ENCODE measurements around the gene TPSAB1.
"Not testable (repeated sequence)": the region's sequence is repeated elsewhere in the genome, so short reads cannot be mapped to it uniquely, and the experiment has no call there.

Gene TPSAB1

DNA sequence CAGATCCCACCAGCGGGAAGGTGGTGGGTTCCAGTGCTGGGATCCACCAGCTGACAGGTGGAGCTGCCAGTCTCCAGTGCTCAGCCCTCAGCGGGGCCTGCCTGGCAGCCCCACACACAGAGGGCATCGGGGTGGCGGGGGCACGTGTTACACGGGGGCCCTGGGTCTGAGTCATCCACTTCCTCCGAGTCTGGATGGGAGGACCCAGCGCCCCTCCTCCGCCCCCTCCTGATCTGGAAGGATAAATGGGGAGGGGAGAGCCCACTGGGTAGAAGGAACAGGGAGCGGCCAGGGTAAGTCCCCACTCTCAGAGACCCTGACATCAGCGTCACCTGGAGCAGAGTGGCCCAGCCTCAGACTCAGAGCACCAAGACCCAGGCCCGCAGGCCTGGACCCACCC lies at the start of gene TPSAB1:
TPSAB1 (plus strand) TSS at position 270 of the 400 bp plus-strand sequence. CDS start 234 bp downstream, outside the sequence.
- not testable (repeated sequence) for DNase-seq (ENCODE audit: low spot score)

DNA sequence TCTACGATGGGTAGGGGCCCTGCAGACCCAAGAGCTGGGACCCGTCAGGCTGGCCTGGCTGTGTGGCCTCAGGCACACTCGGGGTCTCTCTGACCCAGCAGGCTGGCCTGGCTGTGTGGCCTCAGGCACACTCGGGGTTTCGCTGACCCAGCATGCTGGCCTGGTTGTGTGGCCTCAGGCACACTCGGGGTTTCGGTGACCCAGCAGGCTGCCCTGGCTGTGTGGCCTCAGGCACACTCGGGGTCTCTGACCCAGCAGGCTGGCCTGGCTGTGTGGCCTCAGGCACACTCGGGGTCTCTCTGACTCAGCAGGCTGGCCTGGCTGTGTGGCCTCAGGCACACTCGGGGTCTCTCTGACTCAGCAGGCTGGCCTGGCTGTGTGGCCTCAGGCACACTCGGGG lies 49.7 kb upstream of the TPSAB1 start:
- not testable (repeated sequence) for DNase-seq (ENCODE audit: low spot score)

DNA sequence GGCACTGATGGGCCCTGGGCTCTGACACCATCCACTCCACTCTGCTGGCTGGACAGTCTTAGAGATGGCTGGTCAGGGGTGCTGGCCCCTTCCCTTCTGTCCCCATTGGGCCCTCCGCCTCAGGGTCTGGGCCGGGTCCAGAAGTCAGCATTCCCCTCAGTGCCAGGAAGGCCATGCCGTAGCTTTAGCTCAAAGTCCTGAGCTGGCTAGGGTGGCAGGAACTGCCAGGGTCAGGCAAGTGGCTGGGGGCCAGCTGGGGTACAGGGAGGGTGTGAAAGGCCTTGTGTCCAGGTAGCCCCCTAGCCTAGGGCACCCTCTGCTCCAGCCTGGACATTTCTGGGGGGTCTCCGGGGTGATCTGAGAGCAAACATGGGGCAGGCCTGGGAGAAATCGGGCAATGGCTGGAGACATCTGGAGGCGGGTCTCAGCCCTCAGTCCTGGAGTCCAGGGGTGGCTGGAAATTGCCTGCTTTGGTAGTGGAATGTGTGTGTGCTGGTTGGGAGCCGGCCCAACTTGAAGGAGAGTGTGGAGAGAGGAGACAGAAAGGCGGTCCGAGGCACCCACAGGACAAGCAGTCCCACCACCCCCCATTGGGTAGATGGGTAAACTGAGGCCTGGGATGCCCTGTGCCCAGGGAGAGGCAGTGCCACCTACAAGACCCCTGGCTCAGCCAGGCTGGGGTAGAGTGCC lies 48.0 kb upstream of the TPSAB1 start:
- no peak for DNase-seq (ENCODE audit: low spot score)

DNA sequence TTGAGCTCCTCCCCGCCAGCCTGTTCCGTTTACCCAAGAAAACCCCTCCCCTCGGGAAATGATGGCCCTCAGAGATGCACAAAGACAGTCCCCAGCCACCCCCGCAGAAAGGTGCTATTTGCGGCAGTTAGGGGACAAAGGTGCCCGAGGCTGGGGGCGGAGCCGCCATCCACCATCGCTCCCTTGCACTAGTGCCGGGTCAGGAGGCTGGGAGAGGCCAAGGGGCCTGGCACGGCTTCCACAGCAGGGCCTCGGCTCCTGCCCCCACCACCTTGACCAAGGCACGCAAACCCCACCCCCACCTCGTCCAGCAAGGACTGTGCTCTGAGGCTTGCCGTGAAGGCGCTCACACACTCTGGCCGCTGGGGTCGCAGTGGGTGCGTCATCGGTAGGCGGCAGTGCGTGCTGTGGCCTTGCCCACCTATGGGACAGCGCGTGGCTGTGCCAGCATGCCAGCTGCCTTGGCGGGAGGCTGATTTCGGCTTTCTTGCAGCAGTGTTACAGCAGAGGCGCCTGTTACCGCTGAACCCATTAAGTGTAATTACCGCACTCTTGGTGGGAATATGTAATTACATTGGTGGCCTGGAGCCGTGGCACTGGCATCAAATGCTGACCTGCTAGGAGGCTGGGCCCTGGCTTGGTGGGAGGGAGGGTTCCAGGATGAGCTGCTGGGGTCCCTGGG lies 47.2 kb upstream of the TPSAB1 start:
- no peak for DNase-seq (ENCODE audit: low spot score)

DNA sequence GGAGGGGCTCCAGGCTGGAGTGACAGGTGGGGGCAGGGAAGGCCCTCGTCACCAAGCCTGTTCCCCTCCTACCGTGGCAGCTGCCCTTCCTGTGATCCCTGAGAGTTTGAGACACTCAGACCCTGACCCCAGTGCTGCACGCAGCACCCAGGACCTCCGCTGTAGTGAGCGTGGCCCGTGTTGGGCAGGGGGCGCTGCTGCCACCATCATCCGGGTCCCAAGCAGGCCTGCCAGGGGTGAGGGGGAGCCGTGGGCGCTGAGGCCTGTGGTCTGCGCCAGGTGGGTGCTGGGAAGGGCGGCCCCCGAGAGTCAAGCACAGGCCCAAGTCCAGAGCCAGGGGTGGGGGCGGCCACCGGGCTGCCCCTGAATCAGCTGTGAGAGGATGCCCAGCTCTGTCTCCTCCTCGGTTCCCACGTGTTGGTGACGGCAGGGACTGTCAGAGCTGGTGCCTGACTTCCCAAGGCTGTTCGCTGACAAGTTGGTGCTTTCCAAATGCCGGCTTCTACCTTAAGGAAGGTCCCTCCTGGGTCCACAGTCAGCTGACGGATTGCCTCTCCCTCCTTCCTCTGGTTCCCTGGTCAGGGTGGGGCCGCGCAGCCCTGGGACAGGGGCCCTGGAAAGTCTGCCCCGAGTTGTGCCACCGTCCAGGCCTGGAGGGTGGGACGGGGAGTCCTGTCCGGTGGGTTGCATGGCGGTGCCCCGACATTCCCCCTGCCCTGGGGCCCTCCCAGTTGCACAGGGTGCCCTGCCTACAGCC lies 46.5 kb upstream of the TPSAB1 start:
- no peak for DNase-seq (ENCODE audit: low spot score)

DNA sequence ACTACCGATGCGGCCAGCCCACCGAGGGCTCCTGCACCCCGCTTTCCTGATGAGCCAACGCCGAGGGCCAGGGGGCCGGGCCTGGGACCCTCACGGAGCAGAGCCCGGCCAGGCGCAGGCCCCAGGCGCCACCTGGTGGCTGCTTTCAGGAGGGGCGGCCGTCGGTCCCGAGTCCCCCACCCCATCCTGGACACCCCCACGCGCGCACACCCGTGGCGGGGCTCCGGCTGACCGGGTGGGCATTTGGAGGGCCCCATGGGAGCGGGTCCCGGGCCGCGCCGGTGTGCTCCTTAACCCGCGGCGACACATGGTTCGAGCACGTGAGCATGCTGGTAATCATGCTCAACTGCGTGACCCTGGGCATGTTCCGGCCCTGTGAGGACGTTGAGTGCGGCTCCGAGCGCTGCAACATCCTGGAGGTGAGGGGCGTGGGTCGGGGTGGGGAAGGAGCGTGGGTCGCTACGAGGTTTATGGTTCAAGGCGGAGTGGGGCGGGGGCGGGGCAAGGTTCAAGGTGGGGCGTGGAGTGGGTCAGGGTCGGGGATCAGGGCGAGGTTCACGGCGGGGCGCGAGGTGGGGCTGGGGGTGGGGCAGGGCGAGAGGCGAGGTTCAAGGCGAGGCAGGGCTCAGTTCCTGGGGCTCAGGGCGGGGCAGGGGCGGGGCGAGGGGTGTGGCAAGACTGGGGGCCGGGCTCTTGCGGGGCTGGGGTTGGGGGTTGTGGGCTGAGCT lies 45.7 kb upstream of the TPSAB1 start:
- no peak for DNase-seq (ENCODE audit: low spot score)

DNA sequence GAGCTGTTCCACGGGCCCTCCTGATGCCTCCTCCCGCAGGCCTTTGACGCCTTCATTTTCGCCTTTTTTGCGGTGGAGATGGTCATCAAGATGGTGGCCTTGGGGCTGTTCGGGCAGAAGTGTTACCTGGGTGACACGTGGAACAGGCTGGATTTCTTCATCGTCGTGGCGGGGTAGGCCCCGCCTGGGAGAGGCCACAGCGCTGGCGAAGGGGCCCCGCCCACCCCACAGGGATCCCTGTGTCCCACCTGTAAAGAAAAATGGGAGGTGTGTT lies 45.2 kb upstream of the TPSAB1 start:
- DNase-seq (ENCODE audit: low spot score) = no peak

DNA sequence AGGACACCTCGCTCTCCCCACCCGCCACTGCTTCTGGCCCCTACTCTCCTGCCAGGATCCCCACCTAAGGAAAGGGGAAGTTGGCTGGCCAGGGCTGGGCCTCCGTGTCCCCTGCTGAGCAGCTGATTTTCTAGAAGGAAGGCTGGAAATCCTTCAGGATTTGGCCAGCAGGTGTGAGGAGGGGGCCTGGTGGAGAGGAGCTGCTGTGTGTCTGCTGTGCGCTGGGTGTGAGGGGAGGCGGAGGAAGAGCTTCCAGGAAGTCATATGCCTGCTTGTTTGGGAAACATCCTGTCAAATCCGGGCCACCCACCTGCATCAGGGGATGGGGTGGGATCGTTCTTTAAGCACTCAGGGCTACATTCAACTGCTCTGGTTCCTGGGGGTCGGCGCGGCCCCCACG lies 44.0 kb upstream of the TPSAB1 start:
- DNase-seq (ENCODE audit: low spot score) = no peak

DNA sequence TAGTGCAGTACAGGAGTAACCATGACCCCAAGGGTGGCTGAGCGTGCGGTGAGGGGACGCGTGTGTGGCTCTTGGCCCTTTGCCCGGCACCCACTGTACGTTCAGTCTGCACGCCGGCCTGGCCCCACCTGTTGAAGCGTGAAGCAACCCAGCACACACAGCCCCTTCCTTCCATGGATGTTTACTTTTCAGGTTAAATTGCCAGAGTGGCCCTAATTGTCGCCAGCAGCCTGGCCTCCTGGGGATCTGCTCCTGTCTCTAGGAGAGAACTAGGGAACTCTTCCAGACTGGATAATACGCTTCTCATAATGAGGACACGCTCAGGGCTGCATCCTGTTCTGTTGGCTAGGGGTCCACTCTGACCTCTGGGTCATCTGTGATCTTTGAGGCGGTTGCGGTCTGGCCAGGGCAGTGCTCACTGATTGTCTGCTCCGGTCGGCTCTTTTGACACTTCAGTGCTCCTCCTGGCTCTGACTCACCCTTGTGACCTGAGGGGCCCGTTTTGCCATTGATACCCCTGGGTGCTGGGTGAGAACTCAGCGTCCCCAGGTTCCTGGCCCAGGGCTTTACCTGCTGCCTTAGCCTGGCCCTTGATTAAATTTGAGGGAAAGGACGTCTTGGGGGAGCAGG lies 43.2 kb upstream of the TPSAB1 start:
- no peak for DNase-seq (ENCODE audit: low spot score)

DNA sequence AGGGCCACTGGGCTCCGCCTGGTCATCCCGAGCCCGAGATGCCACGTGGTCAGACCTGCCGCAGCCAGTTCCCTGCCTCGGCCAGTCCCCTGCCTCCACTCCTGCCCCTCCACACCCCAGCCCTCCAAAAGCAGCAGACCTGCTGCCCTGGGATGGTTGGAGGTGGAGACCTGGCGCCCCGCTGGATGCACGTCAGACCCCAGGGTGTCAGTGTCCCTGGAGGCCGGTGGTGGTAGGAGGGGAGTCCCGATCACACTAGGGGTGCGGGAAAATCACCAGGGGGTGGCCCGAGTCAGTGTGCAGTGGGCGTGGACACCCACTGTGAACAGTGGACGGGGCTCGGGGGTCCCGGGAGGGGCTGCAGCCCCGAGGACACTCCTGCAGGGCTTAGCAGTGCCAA lies 42.3 kb upstream of the TPSAB1 start:
- DNase-seq (ENCODE audit: low spot score) = no peak

DNA sequence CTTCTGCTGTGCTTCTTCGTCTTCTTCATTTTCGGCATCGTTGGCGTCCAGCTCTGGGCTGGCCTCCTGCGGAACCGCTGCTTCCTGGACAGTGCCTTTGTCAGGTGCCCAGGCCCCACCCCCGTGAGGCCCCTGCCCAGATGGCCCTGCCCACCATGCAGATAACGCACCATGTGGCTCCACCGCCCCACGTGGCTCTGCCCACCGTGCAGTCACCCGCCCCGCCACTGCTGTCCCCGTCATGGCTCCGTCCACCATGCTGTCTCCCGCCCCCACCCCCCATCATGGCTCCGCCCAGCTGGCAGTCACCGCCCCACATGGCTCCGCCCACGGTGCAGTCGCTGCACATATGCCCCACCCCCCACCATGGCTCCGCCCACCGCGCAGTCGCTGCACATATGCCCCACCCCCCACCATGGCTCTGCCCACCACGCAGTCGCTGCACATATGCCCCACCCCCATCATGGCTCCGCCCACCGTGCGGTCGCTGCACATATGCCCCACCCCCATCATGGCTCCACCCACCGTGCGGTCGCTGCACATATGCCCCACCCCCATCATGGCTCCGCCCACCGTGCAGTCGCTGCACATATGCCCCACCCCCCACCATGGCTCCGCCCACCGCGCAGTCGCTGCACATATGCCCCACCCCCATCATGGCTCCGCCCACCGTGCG lies 41.7 kb upstream of the TPSAB1 start:
- not testable (repeated sequence) for DNase-seq (ENCODE audit: low spot score)

DNA sequence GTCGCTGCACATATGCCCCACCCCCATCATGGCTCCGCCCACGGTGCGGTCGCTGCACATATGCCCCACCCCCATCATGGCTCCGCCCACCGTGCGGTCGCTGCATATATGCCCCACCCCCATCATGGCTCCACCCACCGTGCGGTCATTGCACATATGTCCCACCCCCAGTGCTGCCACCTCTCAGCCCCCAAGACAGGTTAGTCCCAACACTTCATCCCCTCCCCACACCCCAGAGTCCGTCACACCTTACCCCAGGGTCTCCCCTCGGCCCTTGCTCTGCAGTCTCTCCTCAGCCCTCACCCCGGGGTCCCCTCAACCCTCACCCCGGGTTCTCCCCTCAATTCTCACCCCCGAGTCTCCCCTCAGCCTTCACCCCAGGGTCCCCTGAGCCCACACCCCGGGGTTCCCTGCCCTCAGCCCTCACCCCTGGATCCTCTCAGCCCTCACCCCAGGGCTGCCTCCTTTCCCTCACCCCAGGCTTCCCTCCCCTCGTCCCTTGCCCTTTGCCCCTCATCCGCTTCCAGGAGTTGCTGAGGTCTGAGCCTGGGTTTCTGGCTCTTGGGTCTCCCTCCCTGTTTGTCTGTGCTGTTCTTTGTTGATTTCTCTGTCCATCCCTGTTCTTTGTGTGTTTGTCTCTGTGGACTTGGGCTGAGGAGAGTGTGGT lies 41.0 kb upstream of the TPSAB1 start:
- DNase-seq (ENCODE audit: low spot score) = no peak

DNA sequence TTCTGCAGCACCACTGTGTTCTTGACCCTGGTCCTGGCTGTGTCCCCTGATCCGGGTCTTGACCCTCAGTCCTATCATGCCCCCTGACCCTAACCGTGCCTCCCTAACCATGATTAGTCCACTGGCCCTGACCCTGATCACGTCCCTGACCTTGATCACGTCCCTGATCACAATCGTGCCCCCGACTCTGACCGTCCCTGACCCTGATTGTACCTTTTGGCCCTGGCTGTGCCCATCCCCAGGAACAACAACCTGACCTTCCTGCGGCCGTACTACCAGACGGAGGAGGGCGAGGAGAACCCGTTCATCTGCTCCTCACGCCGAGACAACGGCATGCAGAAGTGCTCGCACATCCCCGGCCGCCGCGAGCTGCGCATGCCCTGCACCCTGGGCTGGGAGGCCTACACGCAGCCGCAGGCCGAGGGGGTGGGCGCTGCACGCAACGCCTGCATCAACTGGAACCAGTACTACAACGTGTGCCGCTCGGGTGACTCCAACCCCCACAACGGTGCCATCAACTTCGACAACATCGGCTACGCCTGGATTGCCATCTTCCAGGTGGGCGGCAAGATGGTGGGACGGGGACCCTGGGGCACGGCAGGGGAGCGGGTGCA lies 40.4 kb upstream of the TPSAB1 start:
- no peak for DNase-seq (ENCODE audit: low spot score)

DNA sequence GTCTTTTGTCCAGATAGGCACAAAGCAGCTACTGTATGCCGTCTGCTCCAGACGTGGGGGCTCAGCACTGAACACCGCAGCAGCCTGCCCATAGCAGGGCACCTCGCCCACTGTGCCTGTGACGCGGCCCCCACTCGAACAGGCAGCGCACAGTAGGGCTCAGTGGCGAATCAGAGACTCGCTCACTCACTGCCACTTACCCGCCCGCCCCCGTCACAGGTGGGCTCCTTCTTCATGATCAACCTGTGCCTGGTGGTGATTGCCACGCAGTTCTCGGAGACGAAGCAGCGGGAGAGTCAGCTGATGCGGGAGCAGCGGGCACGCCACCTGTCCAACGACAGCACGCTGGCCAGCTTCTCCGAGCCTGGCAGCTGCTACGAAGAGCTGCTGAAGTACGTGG lies 39.1 kb upstream of the TPSAB1 start:
- no peak for DNase-seq (ENCODE audit: low spot score)

DNA sequence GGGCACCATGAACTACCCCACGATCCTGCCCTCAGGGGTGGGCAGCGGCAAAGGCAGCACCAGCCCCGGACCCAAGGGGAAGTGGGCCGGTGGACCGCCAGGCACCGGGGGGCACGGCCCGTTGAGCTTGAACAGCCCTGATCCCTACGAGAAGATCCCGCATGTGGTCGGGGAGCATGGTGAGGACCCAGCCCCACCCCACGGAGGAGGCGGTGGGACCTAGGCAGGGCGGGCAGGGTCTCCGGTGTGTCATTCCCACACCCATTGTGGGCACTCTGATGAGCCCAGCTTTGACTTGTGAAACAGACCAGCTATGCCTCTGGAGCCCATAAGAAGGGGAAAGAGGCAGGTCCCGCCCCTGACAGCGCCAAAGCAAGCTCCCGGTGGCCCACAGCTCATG lies 38.2 kb upstream of the TPSAB1 start:
- DNase-seq (ENCODE audit: low spot score) = no peak

DNA sequence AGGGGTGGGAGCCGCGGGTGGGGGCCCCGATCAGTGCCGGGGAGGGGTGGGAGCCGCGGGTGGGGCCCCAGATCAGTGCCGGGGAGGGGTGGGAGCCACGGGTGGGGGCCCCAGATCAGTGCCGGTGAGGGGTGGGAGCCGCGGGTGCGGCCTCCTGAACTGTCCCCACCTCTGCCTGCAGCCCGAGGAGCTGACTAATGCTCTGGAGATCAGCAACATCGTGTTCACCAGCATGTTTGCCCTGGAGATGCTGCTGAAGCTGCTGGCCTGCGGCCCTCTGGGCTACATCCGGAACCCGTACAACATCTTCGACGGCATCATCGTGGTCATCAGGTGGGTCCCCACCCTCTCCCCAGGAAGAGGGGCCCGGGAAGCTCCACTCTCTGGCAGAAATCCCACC lies 35.6 kb upstream of the TPSAB1 start:
- no peak for DNase-seq (ENCODE audit: low spot score)

DNA sequence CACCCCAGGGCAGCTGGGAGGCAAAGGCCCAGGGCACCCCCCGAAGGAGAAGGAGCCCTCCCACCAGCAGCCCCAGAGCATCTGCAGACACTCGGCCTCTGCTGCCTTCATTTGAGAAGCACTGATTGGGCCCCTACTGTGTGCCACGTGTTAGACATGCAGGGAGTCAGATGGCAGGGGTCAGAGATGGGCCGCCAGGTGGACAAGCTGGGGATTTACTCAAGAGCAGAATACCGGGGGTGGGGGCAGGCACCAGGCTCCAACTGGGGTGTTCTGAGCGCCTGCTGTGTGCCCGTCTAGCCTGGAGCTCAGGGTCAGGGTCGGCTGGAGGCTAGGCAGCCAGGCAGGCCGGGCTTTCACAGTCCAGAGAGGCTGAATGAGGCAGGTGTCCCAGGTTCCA lies 34.2 kb upstream of the TPSAB1 start:
- no peak for DNase-seq (ENCODE audit: low spot score)

DNA sequence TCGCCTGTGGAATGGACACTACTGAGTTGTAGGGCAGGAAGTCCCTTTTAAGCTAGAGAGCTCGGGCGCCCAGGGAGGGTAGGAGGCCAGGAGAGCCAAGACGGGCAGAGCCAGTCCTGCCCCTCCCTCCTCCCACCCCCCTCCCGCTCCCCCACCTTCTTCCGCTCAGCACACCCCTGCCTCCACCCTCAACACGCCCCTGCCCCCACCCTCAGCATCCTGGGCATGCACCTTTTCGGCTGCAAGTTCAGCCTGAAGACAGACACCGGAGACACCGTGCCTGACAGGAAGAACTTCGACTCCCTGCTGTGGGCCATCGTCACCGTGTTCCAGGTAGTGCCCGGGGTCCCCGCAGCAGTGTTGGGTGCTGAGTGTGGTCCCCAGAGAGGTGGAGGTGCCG lies 33.7 kb upstream of the TPSAB1 start:
- DNase-seq (ENCODE audit: low spot score) = no peak

DNA sequence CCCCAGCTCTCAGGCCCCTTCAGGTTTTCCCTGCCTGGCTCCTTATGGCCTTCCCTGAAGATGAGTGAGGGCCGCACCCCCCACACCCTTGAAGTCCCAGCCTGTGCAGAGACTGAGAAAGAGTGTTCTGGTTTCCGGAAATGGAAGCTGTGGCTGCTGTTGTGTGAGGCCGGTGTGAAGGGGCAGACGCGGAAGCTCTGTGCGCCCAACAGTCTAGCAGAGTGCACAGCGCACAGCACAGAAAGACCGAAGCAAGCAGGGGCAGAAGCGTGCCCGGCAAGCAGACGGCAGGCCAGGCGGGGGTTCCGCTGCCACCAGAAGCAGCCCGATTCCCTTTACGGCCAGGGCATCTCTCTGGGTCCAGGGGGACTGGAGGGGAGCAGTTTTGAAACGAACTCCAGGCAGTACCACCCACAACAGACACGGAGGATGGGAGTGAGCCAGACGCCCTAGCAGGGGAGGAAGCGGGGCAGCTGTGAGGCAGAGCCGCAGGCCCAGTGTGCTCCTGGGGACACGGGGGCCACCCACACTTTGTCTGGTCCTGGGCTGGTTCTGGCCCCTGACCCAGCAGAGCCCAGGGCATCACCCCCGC lies 32.2 kb upstream of the TPSAB1 start:
- no peak for DNase-seq (ENCODE audit: low spot score)

DNA sequence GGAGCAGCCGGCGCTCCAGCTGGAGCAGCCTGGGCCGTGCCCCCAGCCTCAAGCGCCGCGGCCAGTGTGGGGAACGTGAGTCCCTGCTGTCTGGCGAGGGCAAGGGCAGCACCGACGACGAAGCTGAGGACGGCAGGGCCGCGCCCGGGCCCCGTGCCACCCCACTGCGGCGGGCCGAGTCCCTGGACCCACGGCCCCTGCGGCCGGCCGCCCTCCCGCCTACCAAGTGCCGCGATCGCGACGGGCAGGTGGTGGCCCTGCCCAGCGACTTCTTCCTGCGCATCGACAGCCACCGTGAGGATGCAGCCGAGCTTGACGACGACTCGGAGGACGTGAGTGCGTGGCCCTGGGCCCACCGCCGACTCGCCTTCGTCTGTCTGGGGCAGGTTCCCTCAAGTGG lies 31.4 kb upstream of the TPSAB1 start:
- DNase-seq (ENCODE audit: low spot score) = no peak
